SU-DHL-6 (cell line): ENCODE measurements around the gene TP53AIP1.

Experiments
- H2AFZ ChIP-seq: fragments of 200-600 bp; sonication (generic); 2 replicates; pipeline ENCODE4 v1.6.1; 2014; ENCODE audit warnings: low read depth, mild to moderate bottlenecking, moderate library complexity, mixed read lengths, antibody characterized with exemption, low read length; ENCODE audit not compliant: severe bottlenecking
- H3F3A ChIP-seq: fragments of 200-600 bp; shearing (Covaris generic); 2 replicates; pipeline ENCODE4 v1.6.0; 2016; ENCODE audit warnings: antibody characterized with exemption, mild to moderate bottlenecking; ENCODE audit not compliant: insufficient read depth
- H3K27ac ChIP-seq: fragments of 200-600 bp; sonication (generic); 2 replicates; pipeline ENCODE4 v1.5.1; 2016; ENCODE audit warnings: low read depth, mild to moderate bottlenecking, low read length, moderate library complexity, mixed read lengths
- H3K27me3 ChIP-seq: fragments of 200-600 bp; sonication (generic), shearing (Covaris generic); 2 replicates; pipeline ENCODE4 v1.6.0; 2014; ENCODE audit warnings: mild to moderate bottlenecking, low read length
- H3K36me3 ChIP-seq: fragments of 200-600 bp; sonication (generic); 2 replicates; pipeline ENCODE4 v1.6.1; 2014; ENCODE audit warnings: mild to moderate bottlenecking, low read length, mixed read lengths
- H3K4me2 ChIP-seq: fragments of 300-600, 200-600 bp; shearing (Covaris generic), sonication (generic); 2 replicates; pipeline ENCODE4 v1.6.0; 2014; ENCODE audit warnings: low read length, low read depth, mild to moderate bottlenecking; ENCODE audit not compliant: poor library complexity, severe bottlenecking
- H3K4me3 ChIP-seq: fragments of 200-600 bp; sonication (generic); 2 replicates; pipeline ENCODE4 v1.5.1; 2014; ENCODE audit warnings: antibody characterized with exemption, low read length, mild to moderate bottlenecking, mixed read lengths; ENCODE audit not compliant: insufficient read depth, poor library complexity, severe bottlenecking
- H3K79me2 ChIP-seq: fragments of 200-600 bp; sonication (generic); 2 replicates; pipeline ENCODE4 v1.6.1; 2014; ENCODE audit warnings: mild to moderate bottlenecking, low read length, moderate library complexity; ENCODE audit not compliant: insufficient read depth
- H3K9ac ChIP-seq: fragments of 200-600 bp; sonication (generic); 2 replicates; pipeline ENCODE4 v1.7.0; 2014; ENCODE audit warnings: mild to moderate bottlenecking, low read length
- H3K9me2 ChIP-seq: fragments of 200-600 bp; sonication (generic); replicated peaks from 2 replicates; pipeline ENCODE4 v1.6.1; 2014; ENCODE audit warnings: low read length; ENCODE audit not compliant: insufficient read depth
- H3K9me3 ChIP-seq: fragments of 200-600 bp; sonication (generic); 2 replicates; pipeline ENCODE4 v1.6.1; 2014; ENCODE audit warnings: low read length, mixed read lengths; ENCODE audit not compliant: insufficient read depth
- H4K20me1 ChIP-seq: fragments of 200-600 bp; sonication (generic); 2 replicates; pipeline ENCODE4 v1.6.1; 2014; ENCODE audit warnings: low read depth, mild to moderate bottlenecking, antibody characterized with exemption, low read length, moderate library complexity, mixed read lengths
- CTCF ChIP-seq: fragments of 200-600 bp; sonication (generic); IDR thresholded peaks from one replicate; pipeline ENCODE4 v1.5.1; 2017; ENCODE audit warnings: antibody characterized with exemption, mild to moderate bottlenecking, low read length, moderate library complexity; ENCODE audit not compliant: insufficient read depth, poor library complexity, severe bottlenecking
- EZH2phosphoT487 ChIP-seq: fragments of 200-600 bp; sonication (generic), shearing (Covaris generic); conservative IDR thresholded peaks from 2 replicates; pipeline ENCODE4 v1.6.1; 2018; ENCODE audit warnings: mild to moderate bottlenecking, antibody characterized with exemption, low read length, moderate library complexity, mixed read lengths

TP53AIP1 gene

GRCh38 chr11:128943428-128943976, 831 bp upstream of the TP53AIP1 start:
- Histone ChIP-seq H3K27ac (no peak overlapping the region), H3K36me3 (no peaks in the 10 kb centered on the region), H3F3A (no peaks in the 10 kb centered on the region), H3K9me2 (no peaks in the 10 kb centered on the region), H3K9me3 (no peaks in the 10 kb centered on the region), H3K4me2 (no peak overlapping the region), H3K9ac (no peak overlapping the region), H3K79me2 (no peaks in the 10 kb centered on the region), H2AFZ (no peak overlapping the region), H3K27me3 (no peaks in the 10 kb centered on the region), H4K20me1 (no peaks in the 10 kb centered on the region), H3K4me3 (no peak overlapping the region)
- TF ChIP-seq CTCF = no peak

DNA sequence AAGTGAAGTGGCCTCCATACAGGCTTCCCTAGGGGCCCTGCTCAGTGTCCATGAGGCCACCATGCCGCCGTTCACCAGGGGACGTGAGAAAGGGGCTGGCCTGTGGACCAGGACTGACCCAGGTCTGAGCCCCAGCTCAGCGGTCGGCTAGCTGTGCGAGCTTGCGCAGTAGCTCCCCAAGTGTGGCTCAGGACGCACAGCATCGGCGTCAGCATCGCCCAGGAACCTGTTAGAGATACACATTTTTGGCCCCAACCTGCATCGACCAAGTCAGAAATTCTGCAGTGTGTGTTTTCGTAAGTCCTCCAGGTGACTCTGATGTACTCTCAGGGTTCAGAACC, 429 bp downstream of the TP53AIP1 start:
- no peaks in the 10 kb centered on the region for H3K9me2 ChIP-seq
- no peaks in the 10 kb centered on the region for H3K27me3 ChIP-seq
- H3K9me3 ChIP-seq = no peaks in the 10 kb centered on the region
- H3K79me2 ChIP-seq = no peaks in the 10 kb centered on the region
- no peak overlapping the region for H3K9ac ChIP-seq
- TF ChIP-seq EZH2phosphoT487 (no peak), CTCF (no peak)
- no peaks in the 10 kb centered on the region for H3F3A ChIP-seq
- no peak overlapping the region for H3K4me2 ChIP-seq
- no peak overlapping the region for H3K4me3 ChIP-seq
- H3K36me3 ChIP-seq = no peaks in the 10 kb centered on the region
- no peaks in the 10 kb centered on the region for H4K20me1 ChIP-seq
- H3K27ac ChIP-seq = no peak overlapping the region
- H2AFZ ChIP-seq = no peak overlapping the region

- no peak overlapping the region for H3K4me2 ChIP-seq
- TF ChIP-seq EZH2phosphoT487 (no peak), CTCF (no peak)
- H3K4me3 ChIP-seq = no peak overlapping the region
- H3K79me2 ChIP-seq = no peaks in the 10 kb centered on the region
- no peaks in the 10 kb centered on the region for H3F3A ChIP-seq
- no peaks in the 10 kb centered on the region for H3K27me3 ChIP-seq
- no peak overlapping the region for H3K27ac ChIP-seq
- no peak overlapping the region for H2AFZ ChIP-seq
- no peaks in the 10 kb centered on the region for H3K9me2 ChIP-seq
- H4K20me1 ChIP-seq = no peaks in the 10 kb centered on the region
- no peak overlapping the region for H3K9ac ChIP-seq
- H3K9me3 ChIP-seq = no peaks in the 10 kb centered on the region
- H3K36me3 ChIP-seq = no peaks in the 10 kb centered on the region
These were observed 949 bp downstream of the TP53AIP1 start for GRCh38 chr11:128941573-128942271.
